Prostate gland (tissue), 2 donors: ENCODE measurements around the gene CHST12.

ENCODE experiments used
- CTCF ChIP-seq, 4 experiments: fragments of 200-600 bp in 2 of 4; fragments of 450-650 bp in 2 of 4; sonication (generic) in 2 of 4; IDR thresholded peaks; 1 replicate in 3 of 4; 2 replicates in 1 of 4; pipeline ENCODE4 v1.5.1; 2016 to 2019; ENCODE audit warnings: antibody characterized with exemption in 4 of 4, mild to moderate bottlenecking in 2 of 4, moderate library complexity in 2 of 4
- POLR2A ChIP-seq: fragments of 450-650 bp; IDR thresholded peaks from one replicate; pipeline ENCODE4 v1.6.1; 2016; ENCODE audit warnings: antibody characterized with exemption, mild to moderate bottlenecking
- POLR2AphosphoS5 ChIP-seq: sonication (generic); formaldehyde crosslinking; IDR thresholded peaks from one replicate; pipeline ENCODE4 v1.6.1; 2017; ENCODE audit warnings: antibody characterized with exemption

- TF ChIP-seq POLR2A (no peak), CTCF (IDR thresholded peaks at IDR 0.05) (no peak), POLR2AphosphoS5 (no peak)
These were observed 79.5 kb downstream of the CHST12 start for GRCh38 chr7:2482725-2483451.
